ENCODE results near the gene GPR61.

Gene GPR61

DNA sequence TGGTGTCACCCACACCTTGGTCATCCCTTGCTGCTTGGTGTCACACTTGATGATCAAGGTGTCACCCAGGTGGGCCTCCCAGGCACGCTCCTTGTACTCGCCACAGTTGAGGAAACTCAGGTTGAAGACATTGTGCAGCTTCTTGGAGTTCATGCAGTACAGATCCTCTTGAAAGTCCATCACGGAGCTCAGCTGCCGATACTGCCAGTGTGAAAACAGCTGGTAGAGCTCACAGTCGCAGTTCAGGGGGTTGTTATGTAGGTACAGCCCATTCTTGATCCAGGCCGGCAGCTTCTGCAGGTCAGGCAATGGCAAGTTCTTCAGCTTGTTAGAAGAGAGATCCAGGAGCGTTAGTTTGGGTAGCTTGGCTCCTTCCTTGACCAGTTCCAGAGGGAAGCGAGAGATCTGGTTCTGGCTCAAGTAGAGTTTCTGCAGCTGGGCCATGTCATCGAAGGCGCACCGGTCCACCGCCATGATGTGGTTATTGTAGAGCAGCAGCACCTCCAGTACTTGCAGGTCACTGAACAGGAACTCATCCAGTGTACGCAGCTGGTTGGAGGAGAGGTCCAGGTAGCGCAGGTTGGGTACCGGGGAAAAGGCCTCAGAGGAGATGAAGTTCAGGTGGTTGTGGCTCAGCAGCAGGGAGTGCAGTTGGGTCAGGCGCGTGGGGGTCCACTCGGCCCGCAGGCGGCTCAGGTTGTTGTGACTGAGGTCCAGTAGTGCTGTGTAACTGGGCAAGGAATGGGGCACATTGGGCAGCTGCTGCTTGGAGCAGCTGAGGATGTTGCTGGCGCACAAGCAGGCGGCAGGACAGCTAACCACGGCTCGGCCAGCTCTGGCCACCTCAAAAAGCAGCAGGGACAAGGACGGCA, 31.4 kb upstream of the GPR61 start:
- in situ Hi-C loops (cut with MboI; ENCODE audit: low sequenced_read_pairs), result no loop called here

DNA sequence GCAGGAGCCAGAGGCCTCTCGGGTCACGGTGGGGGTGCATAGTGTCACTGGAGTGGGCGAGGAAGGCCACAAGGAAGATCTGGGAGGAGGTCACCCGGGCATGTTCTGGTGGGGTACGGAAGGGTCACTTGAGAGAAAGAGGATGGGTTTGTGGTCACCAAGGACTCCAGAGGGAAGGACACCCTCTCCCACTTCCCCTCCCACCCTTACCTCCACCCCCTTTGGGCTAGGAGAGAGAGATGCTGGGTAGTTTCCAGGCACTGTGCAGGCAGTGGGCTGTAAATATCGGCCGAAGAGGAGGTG, 30.8 kb upstream of the GPR61 start:
- in situ Hi-C loops (cut with MboI; ENCODE audit: low sequenced_read_pairs), result no loop called here

DNA sequence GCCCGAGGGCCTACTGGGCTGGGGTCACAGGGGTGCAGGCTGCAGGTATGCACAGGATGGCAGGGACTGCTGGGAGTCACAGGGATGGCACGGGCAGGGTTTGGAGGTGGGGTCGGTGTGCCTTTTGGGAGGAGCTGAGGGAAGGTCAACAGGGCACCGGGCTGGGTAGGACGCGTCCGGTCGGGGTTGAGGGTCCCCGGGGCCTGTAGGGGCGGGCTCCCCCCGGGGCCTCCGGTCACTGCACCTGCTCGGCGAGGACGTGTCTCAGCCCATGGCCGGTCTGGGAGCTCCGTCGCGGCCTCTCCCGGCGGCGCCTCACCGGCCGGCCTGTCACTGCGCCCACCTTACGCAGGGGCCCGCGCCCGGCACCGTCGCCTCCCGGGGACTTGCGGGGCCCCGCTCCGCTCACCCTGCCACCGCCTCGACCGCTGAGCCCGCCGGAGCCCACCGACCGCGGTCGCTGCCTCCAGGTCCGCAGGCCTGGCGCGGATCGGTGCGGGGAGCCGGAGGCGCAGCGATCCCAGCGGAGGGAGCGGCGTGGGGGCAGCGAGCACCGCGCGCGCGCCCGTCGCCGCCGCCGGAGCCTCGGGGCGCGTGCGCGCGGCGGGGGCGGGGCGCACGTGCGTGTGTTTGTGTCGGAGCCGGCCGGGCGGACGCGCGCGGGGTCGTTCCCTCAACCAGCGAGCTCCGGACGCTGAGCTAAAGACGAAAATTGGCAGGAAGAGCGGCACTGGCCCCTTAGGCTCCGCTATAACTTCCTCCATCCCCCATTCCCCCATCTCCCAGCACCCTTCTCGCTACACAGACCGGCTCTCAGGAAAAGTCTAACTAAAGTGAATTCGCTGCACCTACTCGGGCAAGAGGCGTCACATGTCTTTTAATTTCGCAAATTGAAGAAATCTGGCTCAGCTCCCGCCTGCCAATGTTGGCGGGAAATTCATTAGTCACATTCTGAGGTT, 30.2 kb upstream of the GPR61 start, which contains the start of gene AMIGO1:
AMIGO1 (minus strand) TSS at position 552 of the 959 bp plus-strand sequence. CDS start 815 bp downstream, outside the sequence.
- in situ Hi-C loops (cut with MboI; ENCODE audit: low sequenced_read_pairs), result no loop called here

DNA sequence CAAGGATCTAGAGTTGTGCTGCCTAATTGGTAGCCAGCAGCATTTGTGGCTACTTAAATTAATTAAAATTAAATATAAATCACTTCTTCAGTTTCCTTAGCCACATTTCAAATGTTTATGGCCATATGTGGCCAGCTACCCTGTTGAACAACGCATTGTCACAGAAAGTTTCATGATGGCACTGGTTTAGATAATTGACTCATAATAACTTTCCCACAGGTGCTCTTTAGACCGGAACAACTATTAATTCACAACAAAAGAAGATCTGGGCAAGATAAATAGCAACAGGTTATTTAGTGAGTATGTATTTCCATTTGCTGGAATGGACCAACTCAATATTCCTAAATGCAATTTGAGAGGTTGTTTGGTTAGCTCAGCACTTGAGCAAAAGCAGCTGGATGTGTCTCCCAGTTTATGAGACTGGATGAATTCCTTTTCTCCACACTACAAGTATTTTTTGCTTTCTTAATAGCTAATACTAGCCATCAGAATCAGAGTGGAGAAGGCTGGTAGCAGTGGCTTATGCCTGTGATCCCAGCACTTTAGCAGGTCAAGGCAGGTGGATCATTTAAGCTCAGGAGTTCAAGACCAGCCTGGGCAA, 26.5 kb upstream of the GPR61 start:
- in situ Hi-C loops (cut with MboI; ENCODE audit: low sequenced_read_pairs), result no loop called here

DNA sequence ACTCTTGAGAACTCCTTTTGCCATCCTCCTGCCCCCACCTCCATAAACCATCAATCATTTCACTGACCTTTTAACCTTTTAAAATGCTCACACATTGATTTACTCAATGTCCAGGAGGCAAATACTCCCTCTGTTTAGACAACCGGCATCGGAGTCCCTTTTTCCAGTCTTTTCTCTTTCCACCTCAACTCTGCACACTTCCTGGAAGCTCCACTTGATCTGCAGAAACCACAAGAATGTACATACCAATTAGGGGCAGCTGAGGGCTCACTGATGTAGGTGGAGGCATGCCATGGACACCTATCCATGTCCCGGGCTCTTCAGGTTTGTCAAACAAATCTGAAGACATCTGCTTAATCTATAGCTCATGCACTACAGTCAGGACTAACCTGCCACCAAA, 24.8 kb upstream of the GPR61 start:
- in situ Hi-C loops (cut with MboI; ENCODE audit: low sequenced_read_pairs), result no loop called here

DNA sequence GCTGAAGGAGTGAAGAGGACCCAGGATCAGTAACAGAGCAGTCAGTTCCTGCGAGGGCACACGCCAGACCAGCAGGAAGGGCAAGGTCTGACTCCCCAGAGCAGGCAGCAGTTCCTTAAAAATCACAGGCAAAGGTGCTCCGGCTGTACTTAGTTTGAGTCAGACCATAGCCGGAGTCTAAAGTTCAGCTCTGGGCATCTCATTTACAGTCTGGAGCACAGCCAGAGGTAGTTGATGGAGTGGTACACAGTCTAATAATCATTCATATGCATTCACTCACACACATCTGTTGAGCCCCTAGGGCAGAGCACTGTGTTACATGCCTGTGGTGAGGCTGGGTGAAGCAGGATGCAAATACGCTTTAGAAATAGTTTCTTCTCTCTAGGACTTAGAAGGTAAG, 22.8 kb upstream of the GPR61 start:
- in situ Hi-C loops (cut with MboI; ENCODE audit: low sequenced_read_pairs), result no loop called here

DNA sequence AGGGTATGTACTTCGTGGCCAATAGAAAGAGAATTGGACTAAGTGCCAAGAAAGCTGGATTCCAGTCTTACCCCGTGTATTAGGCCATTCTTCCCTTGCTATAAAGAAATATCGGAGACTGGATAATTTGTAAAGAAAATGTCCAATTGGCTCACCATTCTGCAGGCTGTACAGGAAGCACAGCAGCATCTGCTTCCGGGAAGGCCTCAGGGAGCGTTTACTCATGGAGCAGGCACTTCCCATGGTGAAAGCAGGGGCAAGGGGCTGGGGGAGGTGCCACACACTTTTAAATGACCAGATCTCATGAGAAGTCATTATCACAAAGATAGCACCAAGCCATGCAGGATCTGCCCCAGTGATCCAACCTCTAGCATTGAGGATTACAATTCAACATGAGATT, 22.3 kb upstream of the GPR61 start:
- in situ Hi-C loops (cut with MboI; ENCODE audit: low sequenced_read_pairs), result no loop called here

DNA sequence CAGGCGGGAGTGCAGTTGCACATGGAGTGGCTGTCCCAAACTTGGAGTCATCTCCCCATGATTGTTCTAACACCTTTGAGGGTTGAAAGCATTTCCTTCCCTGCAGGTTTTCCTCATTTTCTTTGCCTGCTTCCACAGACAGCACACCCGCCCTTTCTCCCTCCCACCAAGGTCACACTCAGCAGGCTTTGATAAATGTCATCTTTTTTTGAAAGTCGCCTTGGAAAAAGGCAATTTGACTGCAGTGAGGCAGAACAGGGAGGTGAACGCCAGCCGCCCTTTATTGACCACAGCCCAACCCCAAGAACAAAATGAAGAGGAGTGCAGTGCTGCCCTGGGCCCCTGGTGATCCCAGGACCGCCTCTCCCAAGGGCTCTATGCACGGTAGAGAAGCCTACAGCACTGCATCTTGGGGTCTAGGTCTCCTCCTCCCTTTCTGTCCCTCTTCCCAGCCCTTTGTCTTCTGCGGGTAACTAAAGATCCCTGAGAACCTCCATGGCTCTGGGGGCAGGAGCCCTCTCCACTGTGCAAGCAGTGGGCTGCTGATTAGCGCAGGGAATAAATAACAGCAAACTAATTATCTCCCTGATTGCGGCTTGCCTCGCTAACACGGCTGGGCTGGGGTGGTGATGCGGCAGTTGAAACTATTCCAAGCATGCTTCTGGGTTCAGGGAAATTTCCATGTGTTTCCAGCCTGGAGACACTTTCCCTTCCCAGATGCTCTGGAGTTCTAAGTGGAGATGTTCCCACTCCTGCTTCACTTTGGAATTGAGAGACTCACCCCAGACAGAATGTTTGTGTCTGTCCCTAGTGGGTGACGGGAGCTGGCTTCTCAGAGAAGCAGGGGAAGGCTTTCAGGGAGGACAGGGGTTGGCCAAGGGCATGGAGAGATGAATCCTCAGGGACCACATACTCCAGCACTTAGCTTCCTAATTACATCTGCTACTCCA, 18.4 kb upstream of the GPR61 start:
- in situ Hi-C loops (cut with MboI; ENCODE audit: low sequenced_read_pairs), result no loop called here

DNA sequence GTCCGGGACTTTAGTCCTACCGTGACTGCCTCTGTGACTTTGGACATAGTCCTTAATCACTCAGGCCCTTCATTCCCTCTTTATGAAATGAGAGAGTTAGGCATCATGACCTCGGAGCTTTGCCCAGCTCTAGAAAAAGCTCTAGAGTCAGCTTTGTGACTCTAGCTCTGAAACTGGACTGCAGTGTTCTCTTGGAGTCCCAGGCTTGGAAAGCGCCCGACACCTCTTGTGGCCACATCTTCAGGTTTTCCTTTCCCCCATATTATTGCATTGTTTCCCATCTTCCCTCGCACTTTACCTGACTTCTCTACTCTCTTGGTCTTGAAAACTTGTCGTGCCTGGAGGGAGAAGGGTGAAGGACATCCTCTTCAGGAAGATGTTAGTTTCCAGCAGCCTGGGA, 17.6 kb upstream of the GPR61 start:
- in situ Hi-C loops (cut with MboI; ENCODE audit: low sequenced_read_pairs), result no loop called here

DNA sequence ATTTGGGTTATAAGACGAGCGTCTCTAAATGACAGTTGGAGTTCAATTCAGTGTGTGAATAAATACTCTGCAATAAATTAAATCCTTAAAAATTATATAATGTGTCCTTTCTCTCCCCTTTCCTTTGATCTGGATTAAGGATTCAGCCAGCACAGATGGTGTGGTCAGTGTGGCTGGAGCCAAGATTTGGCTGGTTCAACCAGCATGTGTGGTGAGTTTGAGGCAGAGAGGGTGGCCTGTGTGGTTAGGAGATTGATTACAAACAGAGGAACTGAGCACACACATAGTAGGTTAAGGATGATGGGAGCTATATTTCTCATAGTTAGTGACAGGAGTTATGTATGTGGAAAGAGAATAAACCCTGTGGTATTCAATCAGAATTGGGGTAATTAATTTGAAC, 16.0 kb upstream of the GPR61 start:
- in situ Hi-C loops (cut with MboI; ENCODE audit: low sequenced_read_pairs), result no loop called here

DNA sequence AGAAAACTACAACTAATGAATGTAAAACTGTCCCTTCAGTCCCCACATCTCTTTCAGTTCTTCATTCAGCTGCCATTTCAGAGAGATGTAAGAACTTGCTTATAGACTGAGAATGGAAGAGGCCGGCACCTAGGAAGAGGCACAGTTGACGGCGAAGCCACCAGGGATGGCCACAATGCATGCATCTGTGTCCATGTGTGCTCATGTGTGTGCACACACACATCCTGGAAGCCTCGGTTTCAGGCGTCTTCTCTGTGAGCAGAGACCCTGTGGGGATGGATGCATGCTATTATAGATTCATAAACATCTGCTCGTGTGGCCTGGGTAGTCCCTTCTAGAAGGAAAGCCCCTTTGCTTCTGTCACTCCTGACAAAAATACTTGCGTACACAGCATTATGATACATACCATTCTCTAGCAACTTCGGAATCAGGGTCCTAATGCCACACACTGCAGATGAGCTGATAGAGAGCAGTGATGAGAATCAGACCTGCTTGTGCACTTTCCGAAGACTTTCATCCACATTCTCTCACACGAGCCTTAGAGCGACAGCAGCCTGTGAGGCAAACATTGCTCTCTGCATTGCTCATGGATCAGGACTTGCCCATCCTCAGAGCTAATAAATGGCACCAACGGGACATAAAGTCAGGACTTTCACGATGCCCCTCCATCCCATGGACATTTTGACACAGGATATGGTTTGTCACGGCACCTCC, 12.4 kb upstream of the GPR61 start:
- in situ Hi-C loops (cut with MboI; ENCODE audit: low sequenced_read_pairs), result no loop called here

DNA sequence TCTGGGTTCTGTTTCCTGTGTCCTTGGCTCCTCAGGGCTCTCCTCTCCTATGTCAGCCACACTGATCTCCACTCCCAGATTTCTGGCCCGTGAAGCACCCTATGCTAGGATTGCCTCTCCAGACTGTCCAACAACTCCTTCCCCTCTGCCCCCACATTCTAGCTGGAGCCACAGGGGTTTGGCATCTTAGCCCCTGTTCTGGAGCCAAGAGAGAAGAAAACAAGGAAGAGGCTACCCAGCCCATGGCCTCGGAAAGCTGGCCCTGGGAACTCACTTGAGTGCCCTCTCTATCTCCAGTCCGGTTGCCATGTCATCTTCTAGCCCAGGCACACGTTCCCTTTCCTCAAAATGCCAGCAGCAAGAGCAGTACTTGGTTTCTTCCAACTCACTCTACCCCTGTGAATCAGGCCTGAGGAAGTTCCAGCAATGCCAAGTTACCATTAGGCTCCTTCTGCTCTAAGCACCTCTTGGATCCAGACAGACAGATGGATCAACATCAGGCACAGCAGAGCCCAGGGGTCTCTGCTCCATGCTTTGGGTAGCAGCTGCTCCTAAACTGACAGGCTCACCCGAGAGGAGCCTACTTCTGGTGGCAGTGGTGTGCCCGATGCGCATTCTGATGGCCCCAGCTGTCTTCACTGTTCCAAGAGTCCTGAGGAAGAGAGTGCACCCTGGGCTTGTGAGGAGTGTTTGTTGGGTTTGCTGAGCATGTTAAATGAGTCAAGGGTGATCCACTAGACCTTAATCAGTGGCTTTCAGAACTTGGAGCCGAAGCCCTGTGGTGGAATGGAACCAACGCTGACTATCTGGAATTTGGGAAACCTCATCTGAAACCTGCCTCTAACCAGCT, 11.6 kb upstream of the GPR61 start:
- in situ Hi-C loops (cut with MboI; ENCODE audit: low sequenced_read_pairs), result no loop called here

DNA sequence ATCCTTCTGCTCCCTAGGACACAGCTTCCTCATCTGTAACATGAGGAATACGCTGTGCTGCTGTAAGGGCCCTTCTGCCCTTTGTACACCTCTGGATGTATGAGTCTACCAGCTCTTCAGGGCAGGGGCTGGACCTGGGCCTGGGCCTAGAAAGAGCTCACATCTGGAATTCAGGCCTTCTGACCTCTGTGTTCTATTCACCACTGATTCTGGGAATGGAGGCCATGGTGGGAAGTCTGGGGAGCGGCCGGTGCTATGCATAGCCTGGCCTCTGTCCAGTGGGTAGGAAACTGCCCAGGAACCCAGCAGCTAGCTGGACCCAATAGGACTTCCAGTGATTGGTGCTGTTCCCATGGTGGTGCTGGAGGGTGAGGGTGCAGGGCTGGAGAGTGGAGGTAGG, 11.0 kb upstream of the GPR61 start:
- in situ Hi-C loops (cut with MboI; ENCODE audit: low sequenced_read_pairs), result no loop called here

DNA sequence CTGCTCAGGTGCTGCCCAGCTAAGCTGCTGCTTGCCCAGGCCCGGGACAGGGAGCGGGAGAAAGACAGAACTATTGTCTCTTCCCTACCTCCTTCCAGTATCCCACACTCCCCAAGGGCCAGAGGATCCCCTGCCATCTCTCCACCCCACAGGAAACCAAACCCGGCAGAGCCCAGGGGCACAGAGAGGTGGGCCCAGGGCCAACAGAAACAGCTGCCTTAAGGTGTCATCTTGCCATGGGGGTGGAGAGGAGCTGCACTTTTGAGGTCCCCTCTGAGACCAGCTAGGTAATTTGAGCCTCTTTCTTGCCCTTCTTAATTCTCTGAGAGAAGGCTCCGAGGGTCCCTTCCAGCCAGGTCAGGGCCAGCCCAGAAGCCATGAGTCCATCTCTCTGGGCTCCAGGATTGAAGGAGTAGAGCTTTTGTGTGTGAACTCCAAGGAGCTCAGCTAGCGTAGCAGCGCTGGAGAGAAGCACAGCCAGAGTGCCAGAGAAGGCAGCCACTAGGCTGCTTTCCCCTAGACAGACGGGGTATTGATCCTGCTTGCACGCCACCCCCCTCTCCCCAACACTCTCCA, 9.7 kb upstream of the GPR61 start:
- in situ Hi-C loops (cut with MboI; ENCODE audit: low sequenced_read_pairs), result no loop called here

DNA sequence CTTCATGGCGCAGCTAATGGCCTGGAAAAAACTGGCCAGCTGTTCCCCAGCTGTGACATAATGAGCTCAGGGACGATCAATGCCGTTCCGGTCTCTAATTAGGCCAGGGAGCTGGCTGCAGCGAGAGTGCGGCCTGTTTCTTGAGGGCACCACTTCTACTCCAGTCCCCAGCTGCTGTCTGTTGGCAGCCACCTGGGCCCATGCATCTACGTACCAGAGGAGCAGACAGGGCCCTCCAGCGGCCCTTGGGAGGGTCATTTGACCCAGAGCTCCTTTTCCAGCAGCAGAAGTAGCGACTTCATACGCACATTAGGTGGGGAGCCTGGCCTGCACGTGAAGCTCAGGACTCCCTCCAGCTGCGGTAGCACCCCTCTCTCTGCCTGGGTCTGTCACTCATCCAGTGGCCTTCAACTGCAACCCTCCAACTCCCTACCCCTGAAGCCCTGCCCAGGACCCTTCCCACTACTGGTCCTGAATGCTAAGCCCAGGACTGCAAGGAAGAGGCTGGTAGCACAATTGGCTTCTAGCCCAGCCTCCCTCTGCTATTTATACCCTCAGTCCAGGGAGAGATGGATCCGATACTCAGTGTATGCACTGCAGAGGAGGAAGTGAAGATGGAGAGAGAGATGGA, 9.1 kb upstream of the GPR61 start:
- in situ Hi-C loops (cut with MboI; ENCODE audit: low sequenced_read_pairs), result no loop called here

DNA sequence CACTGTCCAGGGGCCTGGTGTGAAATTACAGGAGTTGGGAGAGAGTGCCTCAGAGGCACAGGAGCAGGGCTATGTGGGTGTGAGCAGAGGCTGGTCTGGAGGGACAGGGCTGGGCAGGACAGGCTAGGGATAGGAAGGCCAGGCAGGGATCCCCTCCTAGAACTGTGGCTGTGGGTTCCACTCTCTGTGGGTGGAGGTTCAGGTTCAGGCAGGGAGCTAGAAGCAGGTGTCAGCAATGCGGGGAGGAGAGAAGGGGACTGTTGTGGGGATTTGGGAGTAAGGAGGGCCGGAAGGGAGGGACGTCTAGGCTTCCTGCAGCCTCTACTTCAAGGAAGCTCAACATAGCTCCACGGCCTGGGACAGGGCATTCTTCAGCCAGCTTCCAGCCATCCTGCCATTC, 8.3 kb upstream of the GPR61 start:
- in situ Hi-C loops (cut with MboI; ENCODE audit: low sequenced_read_pairs), result no loop called here

DNA sequence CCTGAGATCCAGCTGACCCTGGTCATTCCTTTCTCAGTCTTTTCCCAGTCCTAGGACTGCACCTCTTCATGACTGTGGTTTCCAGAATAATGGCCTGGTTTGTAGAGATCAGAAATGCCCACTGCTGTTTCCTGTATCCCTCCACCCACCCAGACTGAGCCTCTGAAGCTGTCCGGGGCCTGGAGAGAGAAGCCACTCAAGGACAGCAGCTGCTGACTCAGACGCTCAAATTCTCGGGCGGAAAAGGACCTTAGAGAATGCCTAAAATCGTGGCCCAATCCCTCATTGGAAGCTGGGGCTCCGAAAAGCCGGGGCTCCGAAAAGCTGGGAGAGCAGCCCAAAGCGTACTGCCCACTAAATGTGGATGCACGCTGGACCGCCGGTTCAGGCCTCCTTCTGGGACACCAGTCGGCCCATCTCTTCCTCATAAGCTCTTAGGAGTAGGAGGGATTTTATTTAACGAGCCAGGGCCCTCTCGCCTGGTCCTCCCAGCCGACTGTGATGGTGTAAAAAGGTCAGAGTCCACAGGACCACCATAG, 7.8 kb upstream of the GPR61 start:
- in situ Hi-C loops (cut with MboI; ENCODE audit: low sequenced_read_pairs), result no loop called here

Measured in hTERT RPE-1 (cell line).